GM19025 (cell line): ENCODE measurements around the gene TIA1.
"Not testable (repeated sequence)": the region's sequence is repeated elsewhere in the genome, so short reads cannot be mapped to it uniquely, and the experiment has no call there.

Source experiments
- ATAC-seq: cut with Tn5 transposase; IDR thresholded peaks from one replicate; pipeline ENCODE4 v1.9.1; 2021; ENCODE audit warnings: mild to moderate bottlenecking, low read depth, moderate library complexity; ENCODE audit not compliant: unreplicated experiment

Gene TIA1

GRCh38 chr2:70169654-70170245 lies 78.7 kb downstream of the TIA1 start:
- not testable (repeated sequence) for ATAC-seq

- ATAC-seq, result peak; percentile 84
Measured at GRCh38 chr2:70161069-70161534, 87.3 kb downstream of the TIA1 start.

GRCh38 chr2:70160545-70160944 lies 87.9 kb downstream of the TIA1 start:
- ATAC-seq, result no peak
